H1 (cell line): ENCODE data around the gene C12orf76. TPM values are rescaled to one million over a fixed set of nuclear protein-coding genes. Genes with fewer than 3 reads are reported as not detected.

Experiments
- GABPA ChIP-seq: IDR thresholded peaks from 2 replicates; pipeline ENCODE4 v1.6.1; 2011; ENCODE audit warnings: mild to moderate bottlenecking, low read length, moderate library complexity, borderline replicate concordance; ENCODE audit not compliant: insufficient read depth
- JUND ChIP-seq: IDR thresholded peaks from 2 replicates; pipeline ENCODE4 v1.6.1; 2011; ENCODE audit warnings: mild to moderate bottlenecking, improper control_type of control experiment, low read length
- KDM1A ChIP-seq: fragments of 200-600, 300-600 bp; sonication (generic); IDR thresholded peaks from 2 replicates; pipeline ENCODE4 v1.7.1; 2016; ENCODE audit warnings: mild to moderate bottlenecking, low read length, borderline replicate concordance
- KDM4A ChIP-seq: IDR thresholded peaks from one replicate; pipeline ENCODE4 v1.7.1; 2012; ENCODE audit warnings: low read depth, mild to moderate bottlenecking, moderate library complexity, low read length, inconsistent platforms; ENCODE audit not compliant: severe bottlenecking
- POLR2A ChIP-seq, 2 experiments: IDR thresholded peaks; 1 replicate in 1 of 2; 2 replicates in 1 of 2; pipeline ENCODE4 v1.6.1; 2011; ENCODE audit warnings: low read depth in 2 of 2, low read length in 2 of 2, mild to moderate bottlenecking in 2 of 2; ENCODE audit errors: control extremely low read depth in 1 of 2
- SIN3A ChIP-seq, 2 experiments: IDR thresholded peaks in 1 of 2; conservative IDR thresholded peaks in 1 of 2; 2 replicates each; pipeline ENCODE4 v1.6.1; 2011 to 2012; ENCODE audit warnings: low read length in 2 of 2, improper control_type of control experiment in 1 of 2, low read depth in 1 of 2, mild to moderate bottlenecking in 1 of 2
- SIX5 ChIP-seq: IDR thresholded peaks from 2 replicates; pipeline ENCODE4 v1.6.1; 2011; ENCODE audit warnings: mild to moderate bottlenecking, low read depth, low read length
- SP1 ChIP-seq: IDR thresholded peaks from 2 replicates; pipeline ENCODE4 v1.6.1; 2011; ENCODE audit warnings: low read depth, low read length
- TAF1 ChIP-seq: IDR thresholded peaks from 2 replicates; pipeline ENCODE4 v1.6.1; 2011; ENCODE audit warnings: mild to moderate bottlenecking, low read depth, low read length
- TBP ChIP-seq: IDR thresholded peaks from 2 replicates; pipeline ENCODE4 v1.6.1; 2011; ENCODE audit warnings: low read depth, low read length, improper control_type of control experiment
- polyA plus RNA-seq, 7 experiments: library from polyadenylated mRNA; depleted of rRNA in 3 of 7; stranded (reverse) in 5 of 7; unstranded in 2 of 7; fragments of >200 nt in 5 of 7; fragments of 200-250 nt in 2 of 7; gene quantifications; 1 replicate in 5 of 7; 2 replicates in 1 of 7; 4 replicates in 1 of 7; pipeline versions ENCODE4 v1.2.1 to v1.2.3, GENCODE V29; 2011 to 2013; ENCODE audit warnings: missing spikeins in 2 of 7, mixed read lengths in 2 of 7
- total RNA-seq: library from RNA; stranded (reverse); fragmentation: NEBNext Ultra II Directional; extraction: Animal tissue kit (Norgen Biotek cat#: 25700); gene quantifications from 2 replicates; pipeline ENCODE4 v1.2.1, GENCODE V29; 2021
- TF ChIP-seq, protein P1 (sequence below): fragments of 300-600 bp; sonication (generic); IDR thresholded peaks from 2 replicates; pipeline ENCODE4 v1.7.1; 2012; ENCODE audit warnings: low read length, moderate library complexity, mild to moderate bottlenecking, inconsistent platforms; ENCODE audit not compliant: insufficient replicate concordance

C12orf76 gene
- total and polyA plus RNA-seq, 2 of the 8 experiments (the other 6 are each of a cell fraction or from before 2014, with no cell fraction given), result 14.4 to 18.6 TPM

DNA sequence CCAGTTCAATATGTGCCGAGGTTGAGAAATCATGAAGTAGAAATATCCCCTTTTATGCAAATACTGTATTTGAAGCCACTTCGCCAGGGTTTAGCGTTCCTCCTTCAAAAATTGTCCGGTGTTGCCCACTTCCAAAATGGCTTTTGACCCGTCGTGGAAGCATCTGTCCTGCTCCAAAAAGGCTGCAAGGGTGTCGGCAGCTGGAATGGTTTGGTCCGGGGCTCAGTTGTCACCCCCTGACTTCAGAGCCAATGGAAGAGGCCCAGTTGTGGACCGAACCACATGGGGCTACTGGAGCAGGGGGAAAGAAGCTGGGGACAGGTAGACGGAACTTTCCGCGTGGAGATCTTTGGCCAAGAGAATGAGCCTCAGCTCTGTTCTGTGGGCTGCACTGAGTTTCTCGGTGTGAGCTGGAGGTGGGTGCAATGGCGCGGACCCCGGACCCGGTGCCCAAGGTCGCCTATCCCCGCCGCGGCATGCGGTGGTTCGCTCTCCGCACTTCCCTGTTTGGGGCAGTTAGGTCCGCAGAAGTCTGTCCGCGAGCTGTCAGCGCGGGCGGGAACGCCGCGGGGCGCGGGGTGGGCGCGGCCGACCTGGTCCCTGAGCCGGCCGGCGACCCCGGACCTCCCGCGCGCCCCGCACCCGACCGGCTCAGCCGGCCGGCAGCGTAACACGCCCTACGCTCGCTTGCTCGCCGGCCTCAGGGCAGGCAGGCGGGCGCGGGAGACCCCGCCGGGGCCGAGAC, 49.2 kb downstream of the C12orf76 start, which contains the start of gene ANKRD13A (continued):
- TF ChIP-seq, protein P1, sequence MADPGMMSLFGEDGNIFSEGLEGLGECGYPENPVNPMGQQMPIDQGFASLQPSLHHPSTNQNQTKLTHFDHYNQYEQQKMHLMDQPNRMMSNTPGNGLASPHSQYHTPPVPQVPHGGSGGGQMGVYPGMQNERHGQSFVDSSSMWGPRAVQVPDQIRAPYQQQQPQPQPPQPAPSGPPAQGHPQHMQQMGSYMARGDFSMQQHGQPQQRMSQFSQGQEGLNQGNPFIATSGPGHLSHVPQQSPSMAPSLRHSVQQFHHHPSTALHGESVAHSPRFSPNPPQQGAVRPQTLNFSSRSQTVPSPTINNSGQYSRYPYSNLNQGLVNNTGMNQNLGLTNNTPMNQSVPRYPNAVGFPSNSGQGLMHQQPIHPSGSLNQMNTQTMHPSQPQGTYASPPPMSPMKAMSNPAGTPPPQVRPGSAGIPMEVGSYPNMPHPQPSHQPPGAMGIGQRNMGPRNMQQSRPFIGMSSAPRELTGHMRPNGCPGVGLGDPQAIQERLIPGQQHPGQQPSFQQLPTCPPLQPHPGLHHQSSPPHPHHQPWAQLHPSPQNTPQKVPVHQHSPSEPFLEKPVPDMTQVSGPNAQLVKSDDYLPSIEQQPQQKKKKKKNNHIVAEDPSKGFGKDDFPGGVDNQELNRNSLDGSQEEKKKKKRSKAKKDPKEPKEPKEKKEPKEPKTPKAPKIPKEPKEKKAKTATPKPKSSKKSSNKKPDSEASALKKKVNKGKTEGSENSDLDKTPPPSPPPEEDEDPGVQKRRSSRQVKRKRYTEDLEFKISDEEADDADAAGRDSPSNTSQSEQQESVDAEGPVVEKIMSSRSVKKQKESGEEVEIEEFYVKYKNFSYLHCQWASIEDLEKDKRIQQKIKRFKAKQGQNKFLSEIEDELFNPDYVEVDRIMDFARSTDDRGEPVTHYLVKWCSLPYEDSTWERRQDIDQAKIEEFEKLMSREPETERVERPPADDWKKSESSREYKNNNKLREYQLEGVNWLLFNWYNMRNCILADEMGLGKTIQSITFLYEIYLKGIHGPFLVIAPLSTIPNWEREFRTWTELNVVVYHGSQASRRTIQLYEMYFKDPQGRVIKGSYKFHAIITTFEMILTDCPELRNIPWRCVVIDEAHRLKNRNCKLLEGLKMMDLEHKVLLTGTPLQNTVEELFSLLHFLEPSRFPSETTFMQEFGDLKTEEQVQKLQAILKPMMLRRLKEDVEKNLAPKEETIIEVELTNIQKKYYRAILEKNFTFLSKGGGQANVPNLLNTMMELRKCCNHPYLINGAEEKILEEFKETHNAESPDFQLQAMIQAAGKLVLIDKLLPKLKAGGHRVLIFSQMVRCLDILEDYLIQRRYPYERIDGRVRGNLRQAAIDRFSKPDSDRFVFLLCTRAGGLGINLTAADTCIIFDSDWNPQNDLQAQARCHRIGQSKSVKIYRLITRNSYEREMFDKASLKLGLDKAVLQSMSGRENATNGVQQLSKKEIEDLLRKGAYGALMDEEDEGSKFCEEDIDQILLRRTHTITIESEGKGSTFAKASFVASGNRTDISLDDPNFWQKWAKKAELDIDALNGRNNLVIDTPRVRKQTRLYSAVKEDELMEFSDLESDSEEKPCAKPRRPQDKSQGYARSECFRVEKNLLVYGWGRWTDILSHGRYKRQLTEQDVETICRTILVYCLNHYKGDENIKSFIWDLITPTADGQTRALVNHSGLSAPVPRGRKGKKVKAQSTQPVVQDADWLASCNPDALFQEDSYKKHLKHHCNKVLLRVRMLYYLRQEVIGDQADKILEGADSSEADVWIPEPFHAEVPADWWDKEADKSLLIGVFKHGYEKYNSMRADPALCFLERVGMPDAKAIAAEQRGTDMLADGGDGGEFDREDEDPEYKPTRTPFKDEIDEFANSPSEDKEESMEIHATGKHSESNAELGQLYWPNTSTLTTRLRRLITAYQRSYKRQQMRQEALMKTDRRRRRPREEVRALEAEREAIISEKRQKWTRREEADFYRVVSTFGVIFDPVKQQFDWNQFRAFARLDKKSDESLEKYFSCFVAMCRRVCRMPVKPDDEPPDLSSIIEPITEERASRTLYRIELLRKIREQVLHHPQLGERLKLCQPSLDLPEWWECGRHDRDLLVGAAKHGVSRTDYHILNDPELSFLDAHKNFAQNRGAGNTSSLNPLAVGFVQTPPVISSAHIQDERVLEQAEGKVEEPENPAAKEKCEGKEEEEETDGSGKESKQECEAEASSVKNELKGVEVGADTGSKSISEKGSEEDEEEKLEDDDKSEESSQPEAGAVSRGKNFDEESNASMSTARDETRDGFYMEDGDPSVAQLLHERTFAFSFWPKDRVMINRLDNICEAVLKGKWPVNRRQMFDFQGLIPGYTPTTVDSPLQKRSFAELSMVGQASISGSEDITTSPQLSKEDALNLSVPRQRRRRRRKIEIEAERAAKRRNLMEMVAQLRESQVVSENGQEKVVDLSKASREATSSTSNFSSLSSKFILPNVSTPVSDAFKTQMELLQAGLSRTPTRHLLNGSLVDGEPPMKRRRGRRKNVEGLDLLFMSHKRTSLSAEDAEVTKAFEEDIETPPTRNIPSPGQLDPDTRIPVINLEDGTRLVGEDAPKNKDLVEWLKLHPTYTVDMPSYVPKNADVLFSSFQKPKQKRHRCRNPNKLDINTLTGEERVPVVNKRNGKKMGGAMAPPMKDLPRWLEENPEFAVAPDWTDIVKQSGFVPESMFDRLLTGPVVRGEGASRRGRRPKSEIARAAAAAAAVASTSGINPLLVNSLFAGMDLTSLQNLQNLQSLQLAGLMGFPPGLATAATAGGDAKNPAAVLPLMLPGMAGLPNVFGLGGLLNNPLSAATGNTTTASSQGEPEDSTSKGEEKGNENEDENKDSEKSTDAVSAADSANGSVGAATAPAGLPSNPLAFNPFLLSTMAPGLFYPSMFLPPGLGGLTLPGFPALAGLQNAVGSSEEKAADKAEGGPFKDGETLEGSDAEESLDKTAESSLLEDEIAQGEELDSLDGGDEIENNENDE, result no peak
- TF ChIP-seq SP1 (peak; percentile 79), TBP (peak; percentile 60), KDM1A (no peak), KDM4A (peak; percentile 57), JUND (peak; percentile 99), GABPA (no peak), POLR2A (IDR thresholded peaks at IDR 0.05; ENCODE audit: control extremely low read depth in 1 of 2, low read depth in 2 of 2, low read length in 2 of 2) (peak in 1 of 2 experiments; percentile 64; a peak in 2 of 3 replicates), SIN3A (conservative IDR thresholded peaks at IDR 0.05 in 1 of 2, IDR thresholded peaks at IDR 0.05 in 1 of 2; ENCODE audit: low read depth in 1 of 2, low read length in 2 of 2) (peak; percentile 63 to 82; a peak in 2 of 4 replicates), TAF1 (peak; percentile 79; the same call in 1 of the 2 replicates), SIX5 (peak; percentile 80)
